Measurements from ENCODE around the gene SEPSECS.
A peak's percentile ranks its signal among the peaks of the same experiment; 100 is the strongest.

The SEPSECS gene

DNA sequence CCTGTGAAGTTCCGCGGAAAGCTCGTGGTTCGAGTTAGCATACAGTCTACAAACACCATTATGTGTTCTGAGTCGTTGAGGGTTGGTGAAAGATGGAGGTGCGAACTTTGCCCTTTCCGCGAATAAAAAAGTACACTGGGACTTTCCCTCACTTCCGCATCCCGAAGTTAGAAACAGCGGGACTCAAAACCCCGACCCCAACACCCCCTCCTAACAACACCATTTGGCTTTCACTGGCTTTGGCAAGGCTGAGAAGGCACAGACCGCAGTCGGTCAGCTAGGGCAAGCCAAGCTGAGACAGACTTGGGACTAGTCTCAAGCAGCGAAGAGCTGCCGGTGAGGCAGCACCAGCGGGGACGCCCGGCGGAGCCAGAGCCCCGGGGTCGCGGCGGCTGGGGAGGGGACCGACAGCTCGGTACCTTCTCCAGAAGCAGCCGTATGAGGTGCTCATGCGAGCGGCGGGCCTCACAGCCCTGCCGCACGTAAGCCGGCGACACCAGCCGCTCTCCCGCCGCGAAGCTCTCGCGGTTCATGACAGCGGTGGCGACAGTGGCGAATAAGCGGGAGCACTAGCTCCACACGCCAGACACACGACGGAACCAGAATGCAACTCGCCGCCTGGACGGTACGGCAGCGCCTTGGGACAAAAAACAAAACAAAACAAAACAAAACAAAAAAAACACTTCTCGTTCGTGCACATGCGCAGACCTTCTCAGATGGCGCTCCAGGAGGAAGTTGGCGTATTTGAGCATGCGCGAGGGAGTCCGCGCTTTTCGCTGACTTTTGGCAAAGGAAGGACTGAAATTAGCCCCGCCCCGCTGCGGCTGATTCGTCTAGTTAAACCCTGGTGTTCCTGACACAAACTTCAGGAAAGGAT, at the start of gene SEPSECS:
TSS of gene SEPSECS (minus strand) at position 613 of the 877 bp plus-strand sequence. CDS start at position 533, 80 bp downstream.
- DNase-seq = peak; percentile 82

GRCh38 chr4:25209702-25210101, 49.5 kb upstream of the SEPSECS start:
- no peak for DNase-seq

- DNase-seq = no peak
Measured at GRCh38 chr4:25207997-25208396, 47.7 kb upstream of the SEPSECS start.

DNA sequence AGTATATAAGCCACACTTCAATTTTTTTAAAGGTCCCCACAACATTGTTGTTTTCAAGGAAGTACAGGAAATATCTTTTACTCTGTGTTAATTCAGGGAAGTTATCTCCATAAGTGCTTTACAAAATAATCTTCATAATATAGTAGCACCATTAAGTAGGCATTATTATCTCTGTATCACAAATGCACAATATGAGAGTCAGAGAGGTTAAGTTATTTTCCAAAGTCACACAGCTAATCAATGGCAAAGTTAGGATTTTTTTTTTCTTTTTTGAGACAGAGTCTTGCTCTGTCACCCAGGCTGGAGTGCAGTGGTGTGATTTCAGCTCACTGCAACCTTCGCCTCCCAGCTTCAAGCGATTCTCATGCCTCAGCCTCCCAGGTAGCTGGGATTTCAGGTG, 38.5 kb upstream of the SEPSECS start:
- DNase-seq = no peak

DNA sequence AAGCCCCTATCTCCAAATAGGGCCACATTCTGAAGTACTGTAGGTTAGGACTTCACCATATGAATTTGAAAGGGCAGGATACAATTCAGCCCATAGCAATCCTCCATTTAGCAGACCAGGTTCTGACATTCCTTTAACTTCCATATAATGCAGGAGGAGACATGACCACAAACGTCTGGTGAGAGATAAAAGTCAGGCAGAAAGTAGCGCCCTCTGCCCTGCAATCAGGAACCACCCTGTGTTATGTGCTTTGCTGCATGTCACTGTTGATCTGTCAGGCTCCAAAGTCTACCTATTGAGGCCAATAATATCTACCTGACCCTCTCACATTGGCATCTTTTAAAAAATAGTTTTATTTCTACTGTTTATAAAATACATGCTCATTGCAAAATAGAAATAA, 30.2 kb upstream of the SEPSECS start:
- no peak for DNase-seq

GRCh38 chr4:25184056-25184455, 23.8 kb upstream of the SEPSECS start:
- DNase-seq = no peak

DNA sequence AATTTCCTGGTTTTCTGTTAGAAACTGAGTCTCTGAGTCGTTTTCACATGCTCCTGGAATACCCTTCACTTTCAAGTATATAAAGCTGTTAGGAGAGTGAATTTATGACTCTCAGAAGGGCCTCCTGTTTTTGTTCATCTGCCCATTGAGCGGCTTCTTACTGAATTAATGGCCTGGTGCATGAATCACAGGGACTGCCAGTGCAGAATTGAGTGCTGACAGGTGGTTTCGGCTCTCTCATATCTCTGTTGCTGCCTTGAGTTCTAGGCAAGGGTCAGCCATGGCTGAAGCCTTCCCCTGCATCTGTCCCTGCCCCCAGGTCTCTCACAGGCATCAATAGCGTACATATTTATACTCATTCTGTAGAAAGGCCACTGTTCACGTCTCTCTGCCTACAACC, 22.7 kb upstream of the SEPSECS start:
- no peak for DNase-seq

DNA sequence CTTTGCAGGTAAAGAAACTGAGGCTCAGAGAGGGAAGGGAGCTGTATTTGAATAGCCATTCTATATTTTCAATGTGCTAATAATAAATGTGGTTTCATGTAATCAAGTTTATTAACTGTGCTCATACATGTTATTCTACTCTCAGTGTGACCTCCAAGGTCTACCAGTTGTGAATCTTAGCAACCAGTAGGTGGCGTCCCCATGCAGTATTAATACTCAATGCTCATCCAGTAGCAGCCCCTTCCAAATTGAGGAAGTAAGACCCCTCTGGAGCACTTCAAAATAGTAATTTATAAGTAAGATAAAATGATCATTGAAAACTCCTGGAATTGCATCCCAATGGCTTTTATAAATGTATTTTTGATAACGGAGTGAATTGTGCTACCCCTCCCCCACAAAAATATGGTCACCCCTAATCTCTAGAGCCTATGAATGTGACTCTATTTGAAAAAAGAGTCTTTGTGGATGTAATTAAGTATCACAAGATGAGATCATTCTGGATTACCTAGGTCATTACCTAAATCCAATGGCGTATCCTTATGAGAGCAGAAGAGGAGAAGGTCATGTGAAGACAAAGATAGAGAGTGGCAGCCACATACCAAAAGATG, 20.4 kb upstream of the SEPSECS start:
- no peak for DNase-seq

GRCh38 chr4:25178838-25179261, 18.6 kb upstream of the SEPSECS start:
- DNase-seq = no peak

GRCh38 chr4:25177147-25177546, 16.9 kb upstream of the SEPSECS start:
- no peak for DNase-seq

DNA sequence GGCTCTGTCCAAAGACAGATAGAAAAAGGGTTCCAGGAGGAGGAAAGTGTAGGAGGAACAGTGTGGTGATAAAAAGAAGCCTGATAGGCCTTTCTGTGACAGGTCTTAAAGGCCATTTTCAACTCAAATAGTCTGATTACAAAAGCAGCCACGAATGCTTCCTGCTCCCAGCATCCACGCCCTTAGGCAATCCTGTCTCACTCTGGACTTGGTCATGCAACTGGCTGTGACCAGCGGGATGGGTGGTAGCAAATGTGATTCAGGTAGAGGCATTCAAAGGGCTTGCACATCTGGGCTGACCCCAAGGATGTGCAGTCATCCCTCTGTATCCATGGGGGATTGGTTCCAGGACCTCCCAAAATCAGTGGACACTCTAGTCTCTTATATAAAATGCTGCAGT, 14.4 kb upstream of the SEPSECS start:
- no peak for DNase-seq

- DNase-seq = no peak
Measured at GRCh38 chr4:25172961-25173915, 13.0 kb upstream of the SEPSECS start.

DNA sequence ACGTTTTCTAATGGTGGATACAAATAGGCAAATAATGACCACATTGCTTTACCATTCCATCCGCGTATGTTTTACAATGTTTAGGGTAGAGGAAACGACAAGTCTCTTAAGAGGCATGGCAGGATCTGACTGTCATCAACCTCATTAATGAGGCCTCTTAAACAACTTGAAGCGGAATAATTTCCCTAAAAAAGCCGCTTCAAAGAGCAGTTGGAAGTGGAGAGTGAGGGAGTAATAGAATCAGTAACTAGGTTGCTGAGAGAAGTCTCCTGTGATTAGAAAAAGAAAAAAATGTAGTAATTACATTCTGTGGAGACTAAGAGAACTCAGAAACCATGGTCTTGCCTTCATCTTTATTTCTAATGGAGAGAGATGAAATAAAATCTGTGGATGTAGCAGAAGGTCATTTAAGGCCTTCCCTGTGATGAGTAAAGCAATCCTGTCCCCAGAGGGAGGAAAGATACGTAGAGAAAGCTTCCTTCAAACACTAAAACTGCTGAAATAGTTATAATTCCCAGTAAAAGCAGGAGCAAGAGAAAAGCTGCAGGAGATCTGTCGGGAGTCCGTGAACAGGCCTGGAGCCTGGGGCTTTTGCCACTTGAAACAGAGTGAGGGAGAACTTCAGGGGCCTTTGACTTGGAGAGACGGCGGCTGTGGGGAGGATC, 11.1 kb upstream of the SEPSECS start:
- no peak for DNase-seq

DNA sequence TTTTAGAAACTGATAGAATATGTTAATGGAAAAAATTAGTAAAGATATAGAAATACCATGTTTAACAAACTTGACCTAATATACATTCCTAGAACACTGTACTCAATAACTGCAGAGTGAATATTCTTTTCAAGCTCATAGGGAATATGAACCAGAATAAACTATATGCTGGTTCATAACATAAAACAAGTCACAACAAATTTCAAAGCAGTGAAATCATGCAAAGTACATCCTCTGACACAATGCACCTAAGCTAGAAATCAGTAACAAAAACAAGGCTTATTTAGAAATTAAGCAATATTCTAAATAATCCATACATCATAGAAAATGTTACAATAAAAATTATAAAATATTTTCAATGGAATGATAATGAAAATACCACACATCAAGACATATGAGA, 9.2 kb upstream of the SEPSECS start:
- DNase-seq = no peak

DNA sequence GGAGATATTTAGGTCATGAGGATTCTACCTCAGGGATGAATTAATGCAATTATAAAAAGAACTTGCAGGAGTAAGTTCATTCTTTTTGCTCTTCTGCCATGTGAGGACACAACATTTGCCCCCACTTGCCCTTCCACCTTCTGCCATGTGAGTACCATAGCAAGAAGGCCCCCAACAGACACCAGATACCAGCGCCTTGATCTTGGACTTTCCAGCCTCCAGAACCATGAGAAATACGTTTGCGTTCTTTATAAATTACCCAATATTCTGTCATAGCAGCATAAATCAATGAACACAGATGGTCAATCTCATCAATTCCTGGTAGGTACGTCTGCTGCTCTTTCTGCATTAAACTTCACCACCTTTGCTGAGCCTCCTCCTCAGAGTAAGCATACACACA, 5.7 kb upstream of the SEPSECS start:
- DNase-seq = no peak

GRCh38 chr4:25163196-25163595, 2.9 kb upstream of the SEPSECS start:
- DNase-seq = no peak

DNA sequence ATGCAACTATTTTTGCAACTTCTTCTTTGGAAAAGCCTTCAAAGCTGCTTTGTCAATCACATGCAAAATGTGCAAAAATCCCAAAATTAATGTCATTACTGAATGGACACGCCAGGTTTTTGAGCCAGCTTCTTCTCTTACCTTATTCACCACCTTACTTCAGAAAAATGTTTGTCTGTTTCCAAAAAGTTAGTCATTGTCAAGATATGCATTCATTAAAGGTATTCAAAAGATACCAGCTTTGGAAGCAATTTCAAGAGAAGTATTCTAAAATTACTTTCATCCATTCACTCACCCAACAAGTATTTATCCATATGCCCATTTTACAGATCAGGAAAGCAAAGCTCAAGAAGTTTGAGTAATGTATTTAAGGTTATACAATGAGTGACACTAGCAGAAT, 2.3 kb upstream of the SEPSECS start:
- no peak for DNase-seq

DNA sequence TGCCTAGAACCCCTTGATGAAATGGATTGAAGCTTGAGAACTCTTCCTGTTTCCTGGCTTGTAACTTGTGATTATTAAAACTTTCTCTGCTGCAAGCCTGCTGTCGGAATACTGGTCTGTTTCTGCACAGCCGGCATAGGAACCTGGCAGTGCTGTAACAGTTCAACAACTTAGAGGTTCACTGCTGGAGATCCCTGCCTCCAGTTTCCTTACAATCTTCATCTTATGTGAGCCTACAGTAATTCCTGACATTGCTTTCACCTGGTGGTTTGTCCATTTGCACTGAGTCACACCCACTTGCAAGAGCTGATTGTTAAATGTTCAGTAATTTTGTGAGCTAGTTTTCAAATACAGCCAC, 1.3 kb upstream of the SEPSECS start:
- no peak for DNase-seq

- DNase-seq = no peak
Measured at GRCh38 chr4:25160714-25161592, 704 bp upstream of the SEPSECS start.

DNA sequence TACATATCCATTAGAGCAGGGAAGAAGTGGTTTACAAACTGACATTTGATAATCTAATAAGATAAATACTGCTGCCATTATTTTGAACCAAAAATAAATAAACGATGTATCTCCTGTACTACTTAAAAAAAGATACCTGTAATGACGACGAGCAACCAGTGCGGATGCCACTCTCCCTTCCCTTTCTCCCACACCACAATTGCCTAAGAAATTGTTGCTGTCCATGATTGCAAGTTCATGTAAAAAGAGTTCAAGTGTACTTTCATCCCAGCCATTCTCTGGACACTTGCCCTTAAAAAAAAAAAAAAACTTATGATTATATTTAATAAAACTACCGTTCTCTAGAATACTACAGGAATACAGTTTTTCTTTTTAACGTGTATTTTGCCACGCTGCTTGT, 1.4 kb downstream of the SEPSECS start:
- DNase-seq = no peak

DNA sequence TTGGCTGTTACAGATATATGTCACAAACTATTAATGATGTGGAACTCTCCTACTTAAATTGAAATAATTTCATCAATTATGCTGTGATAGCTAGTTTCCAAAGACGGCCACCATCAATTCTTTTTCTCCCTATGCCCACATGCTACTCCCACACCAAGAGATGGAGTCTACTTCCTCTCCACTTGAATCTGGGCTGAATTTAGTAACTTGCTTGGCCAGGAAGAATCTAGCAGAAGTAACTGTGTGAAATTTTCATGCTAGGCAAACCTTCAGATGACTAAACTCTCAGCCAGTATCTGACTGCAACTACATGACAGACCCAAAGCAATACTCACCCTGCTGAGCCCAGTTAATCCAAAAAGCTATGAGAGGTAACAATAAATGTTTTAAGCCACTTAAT, 3.2 kb downstream of the SEPSECS start:
- DNase-seq = no peak

DNA sequence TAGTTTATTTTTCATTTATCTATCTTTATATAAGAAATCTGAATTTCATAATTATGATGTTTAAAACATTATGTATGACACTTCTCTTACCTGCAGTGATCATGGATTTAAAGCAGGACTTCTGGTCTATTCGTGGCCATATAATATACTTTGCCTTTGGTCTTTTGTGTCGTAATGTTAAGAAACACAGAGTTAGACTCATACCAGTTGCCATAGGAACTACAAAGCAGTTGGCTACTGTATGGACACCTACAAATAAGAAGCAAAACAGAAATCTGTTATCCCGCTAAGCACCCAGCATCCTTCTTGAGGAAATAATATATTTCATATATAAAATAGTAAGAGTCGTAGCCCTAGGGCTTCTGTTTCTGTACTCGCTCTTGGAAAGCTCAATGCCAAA, 4.3 kb downstream of the SEPSECS start:
- DNase-seq = no peak

Measured in NCI-H2107 (cell line).